IMR-90 (cell line): ENCODE results near the gene DNAH17. TPM values are rescaled to one million over a fixed set of nuclear protein-coding genes. Genes with fewer than 3 reads are reported as not detected.

ENCODE experiments used
- ATAC-seq: fragments of 200-7000 bp; cut with Tn5 transposase; 2 replicates; pipeline ENCODE4 v1.9.1; 2020; ENCODE audit warnings: low read depth, mild to moderate bottlenecking, moderate library complexity
- BruUV-seq: library from RNA; stranded (reverse); fragments of 400-500 nt; replicated peaks from 2 replicates; lab custom pipeline; 2021; lab: Mats Ljungman, UMichigan
- CTCF ChIA-PET: fragments of 300-600 bp; formaldehyde crosslinking; extraction: SDS; loops from one replicate; lab custom pipeline; 2021; ENCODE audit warnings: antibody characterized with exemption; lab: Yijun Ruan, JAX
- POLR2A ChIA-PET: fragments of 300-600 bp; sonication (Branson Sonifier 250); formaldehyde crosslinking; loops from one replicate; lab custom pipeline; 2022; ENCODE audit warnings: antibody characterized with exemption; ENCODE audit not compliant: unreplicated experiment; lab: Charles Lee
- DNase-seq: peaks from one replicate; pipeline ENCODE4 v3.0.0; 2013
- H2AFZ ChIP-seq: replicated peaks from 2 replicates; pipeline ENCODE3; 2013; ENCODE audit warnings: low read length, mild to moderate bottlenecking; ENCODE audit not compliant: poor library complexity
- H2AK5ac ChIP-seq: 2 replicates; pipeline ENCODE4 v1.6.1; 2013; ENCODE audit warnings: low read depth, low read length, inconsistent platforms
- H2AK9ac ChIP-seq: replicated peaks from 2 replicates; pipeline ENCODE3; 2013; ENCODE audit warnings: mild to moderate bottlenecking, low read depth, low read length, moderate library complexity; ENCODE audit not compliant: poor library complexity
- H2BK120ac ChIP-seq: 2 replicates; pipeline ENCODE4 v1.6.1; 2013; ENCODE audit warnings: low read depth, low read length, inconsistent platforms
- H2BK15ac ChIP-seq: 3 replicates; pipeline ENCODE4 v1.6.1; 2013; ENCODE audit warnings: low read depth, low read length, inconsistent platforms
- H2BK20ac ChIP-seq: 2 replicates; pipeline ENCODE4 v1.6.1; 2013; ENCODE audit warnings: low read depth, mild to moderate bottlenecking, inconsistent platforms, low read length, moderate library complexity
- H2BK5ac ChIP-seq: 2 replicates; pipeline ENCODE4 v1.6.1; 2013; ENCODE audit warnings: mild to moderate bottlenecking, low read depth, low read length, inconsistent platforms; ENCODE audit not compliant: poor library complexity, severe bottlenecking
- H3K14ac ChIP-seq: replicated peaks from 2 replicates; pipeline ENCODE4 v1.6.1; 2013; ENCODE audit warnings: low read depth, low read length, inconsistent platforms
- H3K18ac ChIP-seq: 2 replicates; pipeline ENCODE4 v1.6.1; 2013; ENCODE audit warnings: low read depth, low read length, control low read depth
- H3K23ac ChIP-seq: 2 replicates; pipeline ENCODE4 v1.6.1; 2013; ENCODE audit warnings: low read depth, low read length, inconsistent platforms
- H3K27ac ChIP-seq: 2 replicates; pipeline ENCODE4 v1.5.1; 2013; ENCODE audit warnings: mild to moderate bottlenecking, control low read depth, low read length; ENCODE audit not compliant: insufficient read depth
- H3K27me3 ChIP-seq: 2 replicates; pipeline ENCODE4 v1.6.1; 2013; ENCODE audit warnings: low read length; ENCODE audit not compliant: control insufficient read depth, insufficient read depth
- H3K36me3 ChIP-seq: 2 replicates; pipeline ENCODE4 v1.6.1; 2013; ENCODE audit warnings: low read length, mixed read lengths; ENCODE audit not compliant: control insufficient read depth, insufficient read depth
- H3K4ac ChIP-seq: 2 replicates; pipeline ENCODE4 v1.6.1; 2013; ENCODE audit warnings: low read depth, low read length, inconsistent platforms
- H3K4me1 ChIP-seq: 2 replicates; pipeline ENCODE4 v1.6.1; 2013; ENCODE audit warnings: low read length, mixed read lengths; ENCODE audit not compliant: control insufficient read depth, insufficient read depth
- H3K4me2 ChIP-seq: 2 replicates; pipeline ENCODE4 v1.6.1; 2013; ENCODE audit warnings: low read depth, mild to moderate bottlenecking, control low read depth, low read length, moderate library complexity
- H3K4me3 ChIP-seq: 2 replicates; pipeline ENCODE4 v1.5.1; 2013; ENCODE audit warnings: low read depth, mild to moderate bottlenecking, control low read depth, low read length, moderate library complexity; ENCODE audit not compliant: insufficient read depth
- H3K56ac ChIP-seq: 2 replicates; pipeline ENCODE4 v1.6.1; 2013; ENCODE audit warnings: low read length, inconsistent platforms; ENCODE audit not compliant: insufficient read depth; ENCODE audit errors: extremely low read depth
- H3K79me1 ChIP-seq, 2 experiments: 2 replicates each; pipeline ENCODE4 v1.6.1; 2013; ENCODE audit warnings: low read length in 2 of 2, inconsistent platforms in 1 of 2, low read depth in 1 of 2
- H3K9ac ChIP-seq: 2 replicates; pipeline ENCODE4 v1.6.1; 2013; ENCODE audit warnings: low read depth, low read length, control low read depth
- H3K9me1 ChIP-seq: 2 replicates; pipeline ENCODE4 v1.6.1; 2013; ENCODE audit warnings: low read length, inconsistent platforms; ENCODE audit not compliant: insufficient read depth
- H3K9me3 ChIP-seq: 2 replicates; pipeline ENCODE4 v1.6.1; 2013; ENCODE audit warnings: low read length; ENCODE audit not compliant: control insufficient read depth, insufficient read depth
- H4K20me1 ChIP-seq: 2 replicates; pipeline ENCODE4 v1.6.1; 2013; ENCODE audit warnings: low read length, inconsistent platforms; ENCODE audit not compliant: insufficient read depth
- H4K5ac ChIP-seq: 2 replicates; pipeline ENCODE4 v1.6.1; 2013; ENCODE audit warnings: mild to moderate bottlenecking, low read depth, low read length, control low read depth
- H4K8ac ChIP-seq, 2 experiments: 2 replicates each; pipeline ENCODE4 v1.6.1; 2013; ENCODE audit warnings: low read depth in 2 of 2, low read length in 2 of 2, control low read depth in 1 of 2, inconsistent platforms in 1 of 2
- H4K91ac ChIP-seq: 2 replicates; pipeline ENCODE4 v1.6.1; 2013; ENCODE audit warnings: low read depth, low read length, inconsistent platforms; ENCODE audit not compliant: insufficient read depth
- CEBPB ChIP-seq: IDR thresholded peaks from 2 replicates; pipeline ENCODE4 v1.6.1; 2012; ENCODE audit warnings: low read depth, low read length, improper control_type of control experiment
- MAZ ChIP-seq: IDR thresholded peaks from 2 replicates; pipeline ENCODE4 v1.6.1; 2012; ENCODE audit warnings: low read depth, mild to moderate bottlenecking, low read length, improper control_type of control experiment, moderate library complexity, borderline replicate concordance
- RAD21 ChIP-seq: IDR thresholded peaks from 2 replicates; pipeline ENCODE4 v1.6.1; 2012; ENCODE audit warnings: low read length, improper control_type of control experiment
- SMC3 ChIP-seq: fragments of 150-350 bp; IDR thresholded peaks from 2 replicates; pipeline ENCODE4 v1.6.1; 2016; ENCODE audit warnings: low read depth, mild to moderate bottlenecking, antibody characterized with exemption, low read length, moderate library complexity
- WGBS, 2 experiments: methylation state at CpG; one replicate each; pipeline versions ENCODE4 v1.1.5 to v1.1.7; 2013; ENCODE audit warnings: missing lambda C conversion rate in 2 of 2; ENCODE audit not compliant: insufficient read length in 1 of 2; ENCODE audit errors: extremely low coverage in 2 of 2; 5-methylcytosine and 5-hydroxymethylcytosine counted together
- dilution Hi-C: fragments of 300-500 bp; cut with HindIII; formaldehyde crosslinking; loops from one replicate; pipeline ENCODE4 v1.14.3; 2018; ENCODE audit warnings: low sequenced_read_pairs; ENCODE audit not compliant: unreplicated experiment
- in situ Hi-C: fragments of 300-500 bp; cut with MboI; formaldehyde crosslinking; loops from 3 replicates; pipeline ENCODE4 v1.14.3; 2019; ENCODE audit warnings: low sequenced_read_pairs, inconsistent platforms, mixed read lengths
- intact Hi-C: fragments of 100-400 bp; cut with micrococcal nuclease; formaldehyde crosslinking; loops from 2 replicates; pipeline ENCODE4 v1.10.0; 2022
- polyA plus RNA-seq, 3 experiments: library from polyadenylated mRNA; depleted of rRNA; stranded (reverse); fragments of >200 nt; gene quantifications; 2 replicates each; pipeline ENCODE4 v1.2.3, GENCODE V29; 2012; ENCODE audit warnings: low replicate concordance in 1 of 3
- total RNA-seq: library from RNA; depleted of rRNA; stranded (reverse); fragments of >200 nt; gene quantifications from 2 replicates; pipeline ENCODE4 v1.2.3, GENCODE V29; 2012
- TF ChIP-seq, protein P1 (sequence below): conservative IDR thresholded peaks from 2 replicates; pipeline ENCODE4 v1.5.1; 2012; ENCODE audit warnings: mild to moderate bottlenecking, low read depth, low read length, improper control_type of control experiment

DNAH17 gene
- total and polyA plus RNA-seq, 2 of the 4 experiments (the other 2 are of a cell fraction), result not detected

DNA sequence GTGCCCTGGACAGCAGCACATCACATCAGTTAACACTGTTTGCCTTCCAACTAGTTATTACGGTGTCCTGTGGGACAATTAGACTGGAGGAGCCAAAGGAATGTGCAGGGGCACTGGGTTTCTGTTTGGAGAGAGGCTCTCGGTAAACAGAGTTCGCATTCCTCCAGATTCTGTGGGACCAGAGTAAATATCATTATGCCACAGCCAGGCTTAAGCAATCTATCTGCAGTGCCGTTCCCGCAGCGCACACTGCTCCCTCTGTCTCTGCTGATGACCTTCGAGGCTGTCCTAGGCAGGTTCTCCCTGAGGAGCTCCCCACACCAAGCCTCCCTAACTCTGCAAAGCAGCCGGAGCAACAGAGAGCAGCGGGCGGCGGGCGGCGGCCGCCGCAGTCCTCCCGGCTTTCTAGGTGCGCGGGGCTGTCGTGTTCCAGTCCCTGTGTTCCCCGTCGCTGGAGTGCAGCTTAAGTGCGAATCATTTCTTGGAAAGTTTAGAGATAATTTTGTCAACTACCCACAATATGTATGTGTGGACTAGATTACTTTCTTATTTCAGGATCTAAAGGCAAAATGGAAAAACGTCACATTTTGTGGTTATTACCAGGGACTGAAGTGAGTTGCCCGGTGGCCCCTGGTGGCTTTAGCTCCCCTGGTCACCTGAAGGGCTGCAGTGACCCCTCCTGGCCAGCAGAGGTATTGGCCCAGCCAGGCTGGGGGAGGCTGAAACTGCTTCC lies 155.5 kb downstream of the DNAH17 start:
- intact Hi-C loops (loop anchor here (1.0 kb wide), 3 partner anchors 61 to 170 kb away; partner anchors contain the start of gene SOCS3), in situ Hi-C loops (loop anchor here (10.0 kb wide), 2 partner anchors 127 to 307 kb away; no protein-coding TSS in a partner anchor), dilution Hi-C loops (no loop called here)
- Histone ChIP-seq H3K18ac (no peak overlapping the region), H2BK20ac (no peak overlapping the region), H2AFZ (no peak overlapping the region), H3K27ac (no peak overlapping the region), H3K4ac (0 out of 2 replicates have a peak overlapping the region, but pooled peaks have one; percentile 16), H3K27me3 (no peaks in the 10 kb centered on the region), H3K4me2 (no peak overlapping the region), H3K23ac (no peak overlapping the region), H4K91ac (no peak overlapping the region), H3K14ac (no peak overlapping the region), H4K5ac (no peak overlapping the region), H3K4me1 (peaks cover 10% of the 10 kb centered on the region), H2BK120ac (no peak overlapping the region), H2BK5ac (no peak overlapping the region), H2BK15ac (no peak overlapping the region), H4K20me1 (peaks cover 15% of the 10 kb centered on the region; the same call in 1 of the 2 replicates), H3K56ac (no peak overlapping the region), H4K8ac (no peak overlapping the region), H2AK5ac (0 out of 2 replicates have a peak overlapping the region, but pooled peaks have one; percentile 1), H3K36me3 (peaks cover 53% of the 10 kb centered on the region), H3K4me3 (no peak overlapping the region), H3K79me1 (peaks cover 12 to 67% of the 10 kb centered on the region in 2 experiments), H2AK9ac (peak overlapping the region; percentile 6), H3K9me3 (no peaks in the 10 kb centered on the region), H3K9me1 (no peaks in the 10 kb centered on the region), H3K9ac (no peak overlapping the region)
- 64% methylated on average over 5 of the region's 24 CpGs; no CpG with 5 or more reads in 1 of the 2 experiments for WGBS, 2 experiments
- CTCF ChIA-PET, result interaction anchor here (0.6 to 2.2 kb wide), 8 partner anchors 11 to 167 kb away, joined by 3 to 11 read pairs (median 4); no protein-coding TSS in a partner anchor
- no TSS peak for BruUV-seq
- DNase-seq (peak; percentile 65), ATAC-seq (peak; percentile 90)
- TF ChIP-seq RAD21 (peak; percentile 97), CEBPB (no peak), SMC3 (peak; percentile 94), MAZ (peak; percentile 56; the same call in 1 of the 2 replicates)
- TF ChIP-seq, protein P1, sequence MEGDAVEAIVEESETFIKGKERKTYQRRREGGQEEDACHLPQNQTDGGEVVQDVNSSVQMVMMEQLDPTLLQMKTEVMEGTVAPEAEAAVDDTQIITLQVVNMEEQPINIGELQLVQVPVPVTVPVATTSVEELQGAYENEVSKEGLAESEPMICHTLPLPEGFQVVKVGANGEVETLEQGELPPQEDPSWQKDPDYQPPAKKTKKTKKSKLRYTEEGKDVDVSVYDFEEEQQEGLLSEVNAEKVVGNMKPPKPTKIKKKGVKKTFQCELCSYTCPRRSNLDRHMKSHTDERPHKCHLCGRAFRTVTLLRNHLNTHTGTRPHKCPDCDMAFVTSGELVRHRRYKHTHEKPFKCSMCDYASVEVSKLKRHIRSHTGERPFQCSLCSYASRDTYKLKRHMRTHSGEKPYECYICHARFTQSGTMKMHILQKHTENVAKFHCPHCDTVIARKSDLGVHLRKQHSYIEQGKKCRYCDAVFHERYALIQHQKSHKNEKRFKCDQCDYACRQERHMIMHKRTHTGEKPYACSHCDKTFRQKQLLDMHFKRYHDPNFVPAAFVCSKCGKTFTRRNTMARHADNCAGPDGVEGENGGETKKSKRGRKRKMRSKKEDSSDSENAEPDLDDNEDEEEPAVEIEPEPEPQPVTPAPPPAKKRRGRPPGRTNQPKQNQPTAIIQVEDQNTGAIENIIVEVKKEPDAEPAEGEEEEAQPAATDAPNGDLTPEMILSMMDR, result peak; percentile 99
- POLR2A ChIA-PET, result no interaction called here
